ENCODE data around the gene GFOD2. TPM values are rescaled to one million over a fixed set of nuclear protein-coding genes. Genes with fewer than 3 reads are reported as not detected.

The GFOD2 gene
- total and polyA plus RNA-seq, 2 experiments from 2014 or later: 19.3 to 34.3 TPM

GRCh38 chr16:67676516-67676915 is 42.6 kb downstream of the GFOD2 start:
- no peaks in the 10 kb centered on the region for H3K27me3 ChIP-seq (ENCODE audit: insufficient read depth)

More at GRCh38 chr16:67676516-67676915, 42.6 kb downstream of the GFOD2 start:
- H3K9me3 Mint-ChIP-seq: no peaks in the 10 kb centered on the region
- TF ChIP-seq, protein P1, sequence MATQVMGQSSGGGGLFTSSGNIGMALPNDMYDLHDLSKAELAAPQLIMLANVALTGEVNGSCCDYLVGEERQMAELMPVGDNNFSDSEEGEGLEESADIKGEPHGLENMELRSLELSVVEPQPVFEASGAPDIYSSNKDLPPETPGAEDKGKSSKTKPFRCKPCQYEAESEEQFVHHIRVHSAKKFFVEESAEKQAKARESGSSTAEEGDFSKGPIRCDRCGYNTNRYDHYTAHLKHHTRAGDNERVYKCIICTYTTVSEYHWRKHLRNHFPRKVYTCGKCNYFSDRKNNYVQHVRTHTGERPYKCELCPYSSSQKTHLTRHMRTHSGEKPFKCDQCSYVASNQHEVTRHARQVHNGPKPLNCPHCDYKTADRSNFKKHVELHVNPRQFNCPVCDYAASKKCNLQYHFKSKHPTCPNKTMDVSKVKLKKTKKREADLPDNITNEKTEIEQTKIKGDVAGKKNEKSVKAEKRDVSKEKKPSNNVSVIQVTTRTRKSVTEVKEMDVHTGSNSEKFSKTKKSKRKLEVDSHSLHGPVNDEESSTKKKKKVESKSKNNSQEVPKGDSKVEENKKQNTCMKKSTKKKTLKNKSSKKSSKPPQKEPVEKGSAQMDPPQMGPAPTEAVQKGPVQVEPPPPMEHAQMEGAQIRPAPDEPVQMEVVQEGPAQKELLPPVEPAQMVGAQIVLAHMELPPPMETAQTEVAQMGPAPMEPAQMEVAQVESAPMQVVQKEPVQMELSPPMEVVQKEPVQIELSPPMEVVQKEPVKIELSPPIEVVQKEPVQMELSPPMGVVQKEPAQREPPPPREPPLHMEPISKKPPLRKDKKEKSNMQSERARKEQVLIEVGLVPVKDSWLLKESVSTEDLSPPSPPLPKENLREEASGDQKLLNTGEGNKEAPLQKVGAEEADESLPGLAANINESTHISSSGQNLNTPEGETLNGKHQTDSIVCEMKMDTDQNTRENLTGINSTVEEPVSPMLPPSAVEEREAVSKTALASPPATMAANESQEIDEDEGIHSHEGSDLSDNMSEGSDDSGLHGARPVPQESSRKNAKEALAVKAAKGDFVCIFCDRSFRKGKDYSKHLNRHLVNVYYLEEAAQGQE (IDR thresholded peaks at IDR 0.05; ENCODE audit: unreplicated experiment): no peak
- TF ChIP-seq POLR2AphosphoS5 (IDR thresholded peaks at IDR 0.05; ENCODE audit: low read depth) (no peak), NANOG (IDR thresholded peaks at IDR 0.05; ENCODE audit: borderline replicate concordance) (no peak), JUNB (IDR thresholded peaks at IDR 0.05; ENCODE audit: unreplicated experiment) (no peak), ZNF331 (CRISPR knock-in tag; IDR thresholded peaks at IDR 0.05; ENCODE audit: low read depth) (no peak), EZH2phosphoT487 (IDR thresholded peaks at IDR 0.05; ENCODE audit: unreplicated experiment) (no peak), EZH2 (IDR thresholded peaks at IDR 0.05; ENCODE audit: low read depth, unreplicated experiment) (no peak), CREB1 (CRISPR knock-in tag; IDR thresholded peaks at IDR 0.05; ENCODE audit: low read depth) (no peak), ZNF114 (CRISPR knock-in tag; IDR thresholded peaks at IDR 0.05) (no peak), STAT1 (IDR thresholded peaks at IDR 0.05; ENCODE audit: unreplicated experiment) (no peak)
- TF ChIP-seq, protein P2, sequence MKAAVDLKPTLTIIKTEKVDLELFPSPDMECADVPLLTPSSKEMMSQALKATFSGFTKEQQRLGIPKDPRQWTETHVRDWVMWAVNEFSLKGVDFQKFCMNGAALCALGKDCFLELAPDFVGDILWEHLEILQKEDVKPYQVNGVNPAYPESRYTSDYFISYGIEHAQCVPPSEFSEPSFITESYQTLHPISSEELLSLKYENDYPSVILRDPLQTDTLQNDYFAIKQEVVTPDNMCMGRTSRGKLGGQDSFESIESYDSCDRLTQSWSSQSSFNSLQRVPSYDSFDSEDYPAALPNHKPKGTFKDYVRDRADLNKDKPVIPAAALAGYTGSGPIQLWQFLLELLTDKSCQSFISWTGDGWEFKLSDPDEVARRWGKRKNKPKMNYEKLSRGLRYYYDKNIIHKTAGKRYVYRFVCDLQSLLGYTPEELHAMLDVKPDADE (IDR thresholded peaks at IDR 0.05): no peak
- TF ChIP-seq, protein P3, sequence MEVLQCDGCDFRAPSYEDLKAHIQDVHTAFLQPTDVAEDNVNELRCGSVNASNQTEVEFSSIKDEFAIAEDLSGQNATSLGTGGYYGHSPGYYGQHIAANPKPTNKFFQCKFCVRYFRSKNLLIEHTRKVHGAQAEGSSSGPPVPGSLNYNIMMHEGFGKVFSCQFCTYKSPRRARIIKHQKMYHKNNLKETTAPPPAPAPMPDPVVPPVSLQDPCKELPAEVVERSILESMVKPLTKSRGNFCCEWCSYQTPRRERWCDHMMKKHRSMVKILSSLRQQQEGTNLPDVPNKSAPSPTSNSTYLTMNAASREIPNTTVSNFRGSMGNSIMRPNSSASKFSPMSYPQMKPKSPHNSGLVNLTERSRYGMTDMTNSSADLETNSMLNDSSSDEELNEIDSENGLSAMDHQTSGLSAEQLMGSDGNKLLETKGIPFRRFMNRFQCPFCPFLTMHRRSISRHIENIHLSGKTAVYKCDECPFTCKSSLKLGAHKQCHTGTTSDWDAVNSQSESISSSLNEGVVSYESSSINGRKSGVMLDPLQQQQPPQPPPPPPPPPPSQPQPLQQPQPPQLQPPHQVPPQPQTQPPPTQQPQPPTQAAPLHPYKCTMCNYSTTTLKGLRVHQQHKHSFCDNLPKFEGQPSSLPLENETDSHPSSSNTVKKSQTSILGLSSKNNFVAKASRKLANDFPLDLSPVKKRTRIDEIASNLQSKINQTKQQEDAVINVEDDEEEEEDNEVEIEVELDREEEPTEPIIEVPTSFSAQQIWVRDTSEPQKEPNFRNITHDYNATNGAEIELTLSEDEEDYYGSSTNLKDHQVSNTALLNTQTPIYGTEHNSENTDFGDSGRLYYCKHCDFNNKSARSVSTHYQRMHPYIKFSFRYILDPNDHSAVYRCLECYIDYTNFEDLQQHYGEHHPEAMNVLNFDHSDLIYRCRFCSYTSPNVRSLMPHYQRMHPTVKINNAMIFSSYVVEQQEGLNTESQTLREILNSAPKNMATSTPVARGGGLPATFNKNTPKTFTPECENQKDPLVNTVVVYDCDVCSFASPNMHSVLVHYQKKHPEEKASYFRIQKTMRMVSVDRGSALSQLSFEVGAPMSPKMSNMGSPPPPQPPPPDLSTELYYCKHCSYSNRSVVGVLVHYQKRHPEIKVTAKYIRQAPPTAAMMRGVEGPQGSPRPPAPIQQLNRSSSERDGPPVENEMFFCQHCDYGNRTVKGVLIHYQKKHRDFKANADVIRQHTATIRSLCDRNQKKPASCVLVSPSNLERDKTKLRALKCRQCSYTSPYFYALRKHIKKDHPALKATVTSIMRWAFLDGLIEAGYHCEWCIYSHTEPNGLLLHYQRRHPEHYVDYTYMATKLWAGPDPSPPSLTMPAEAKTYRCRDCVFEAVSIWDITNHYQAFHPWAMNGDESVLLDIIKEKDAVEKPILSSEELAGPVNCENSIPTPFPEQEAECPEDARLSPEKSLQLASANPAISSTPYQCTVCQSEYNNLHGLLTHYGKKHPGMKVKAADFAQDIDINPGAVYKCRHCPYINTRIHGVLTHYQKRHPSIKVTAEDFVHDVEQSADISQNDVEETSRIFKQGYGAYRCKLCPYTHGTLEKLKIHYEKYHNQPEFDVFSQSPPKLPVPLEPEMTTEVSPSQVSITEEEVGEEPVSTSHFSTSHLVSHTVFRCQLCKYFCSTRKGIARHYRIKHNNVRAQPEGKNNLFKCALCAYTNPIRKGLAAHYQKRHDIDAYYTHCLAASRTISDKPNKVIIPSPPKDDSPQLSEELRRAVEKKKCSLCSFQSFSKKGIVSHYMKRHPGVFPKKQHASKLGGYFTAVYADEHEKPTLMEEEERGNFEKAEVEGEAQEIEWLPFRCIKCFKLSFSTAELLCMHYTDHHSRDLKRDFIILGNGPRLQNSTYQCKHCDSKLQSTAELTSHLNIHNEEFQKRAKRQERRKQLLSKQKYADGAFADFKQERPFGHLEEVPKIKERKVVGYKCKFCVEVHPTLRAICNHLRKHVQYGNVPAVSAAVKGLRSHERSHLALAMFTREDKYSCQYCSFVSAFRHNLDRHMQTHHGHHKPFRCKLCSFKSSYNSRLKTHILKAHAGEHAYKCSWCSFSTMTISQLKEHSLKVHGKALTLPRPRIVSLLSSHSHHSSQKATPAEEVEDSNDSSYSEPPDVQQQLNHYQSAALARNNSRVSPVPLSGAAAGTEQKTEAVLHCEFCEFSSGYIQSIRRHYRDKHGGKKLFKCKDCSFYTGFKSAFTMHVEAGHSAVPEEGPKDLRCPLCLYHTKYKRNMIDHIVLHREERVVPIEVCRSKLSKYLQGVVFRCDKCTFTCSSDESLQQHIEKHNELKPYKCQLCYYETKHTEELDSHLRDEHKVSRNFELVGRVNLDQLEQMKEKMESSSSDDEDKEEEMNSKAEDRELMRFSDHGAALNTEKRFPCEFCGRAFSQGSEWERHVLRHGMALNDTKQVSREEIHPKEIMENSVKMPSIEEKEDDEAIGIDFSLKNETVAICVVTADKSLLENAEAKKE (CRISPR knock-in tag; IDR thresholded peaks at IDR 0.05): no peak
- TF ChIP-seq, protein P4, sequence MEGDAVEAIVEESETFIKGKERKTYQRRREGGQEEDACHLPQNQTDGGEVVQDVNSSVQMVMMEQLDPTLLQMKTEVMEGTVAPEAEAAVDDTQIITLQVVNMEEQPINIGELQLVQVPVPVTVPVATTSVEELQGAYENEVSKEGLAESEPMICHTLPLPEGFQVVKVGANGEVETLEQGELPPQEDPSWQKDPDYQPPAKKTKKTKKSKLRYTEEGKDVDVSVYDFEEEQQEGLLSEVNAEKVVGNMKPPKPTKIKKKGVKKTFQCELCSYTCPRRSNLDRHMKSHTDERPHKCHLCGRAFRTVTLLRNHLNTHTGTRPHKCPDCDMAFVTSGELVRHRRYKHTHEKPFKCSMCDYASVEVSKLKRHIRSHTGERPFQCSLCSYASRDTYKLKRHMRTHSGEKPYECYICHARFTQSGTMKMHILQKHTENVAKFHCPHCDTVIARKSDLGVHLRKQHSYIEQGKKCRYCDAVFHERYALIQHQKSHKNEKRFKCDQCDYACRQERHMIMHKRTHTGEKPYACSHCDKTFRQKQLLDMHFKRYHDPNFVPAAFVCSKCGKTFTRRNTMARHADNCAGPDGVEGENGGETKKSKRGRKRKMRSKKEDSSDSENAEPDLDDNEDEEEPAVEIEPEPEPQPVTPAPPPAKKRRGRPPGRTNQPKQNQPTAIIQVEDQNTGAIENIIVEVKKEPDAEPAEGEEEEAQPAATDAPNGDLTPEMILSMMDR (conservative IDR thresholded peaks at IDR 0.05; ENCODE audit: low read depth in 2 of 2): no peak
- Histone ChIP-seq H3K27ac (ENCODE audit: low read depth) (no peak overlapping the region), H3F3A (replicated peaks; ENCODE audit: low read depth) (0 out of 2 replicates have a peak, but pooled peaks cover 4% of the 10 kb centered on the region), H2AFZ (no peak overlapping the region), H4K20me1 (replicated peaks; ENCODE audit: insufficient read depth) (no peaks in the 10 kb centered on the region; the same call in 1 of the 2 replicates), H3K79me2 (replicated peaks; ENCODE audit: insufficient read depth) (no peaks in the 10 kb centered on the region), H3K36me3 (ENCODE audit: insufficient read depth) (no peaks in the 10 kb centered on the region), H3K4me3 (no peak overlapping the region), H3K4me1 (ENCODE audit: insufficient read depth) (no peaks in the 10 kb centered on the region), H3K9me2 (ENCODE audit: insufficient read depth) (no peaks in the 10 kb centered on the region), H3K4me2 (no peak overlapping the region)
- ATAC-seq (no peak), DNase-seq (ENCODE audit: low spot score) (no peak)
- H3K4me3 Mint-ChIP-seq: no peak overlapping the region
- H3K27ac Mint-ChIP-seq: no peak overlapping the region
- 0 out of 3 replicates have a peak, but pooled peaks cover 3% of the 10 kb centered on the region for H3K36me3 Mint-ChIP-seq (ENCODE audit: low read depth)
- peaks cover 15% of the 10 kb centered on the region for H3K27me3 Mint-ChIP-seq (ENCODE audit: insufficient read depth, low read depth, poor library complexity)
- 0 out of 3 replicates have a peak, but pooled peaks cover 3% of the 10 kb centered on the region for H3K4me1 Mint-ChIP-seq

Measured in GM23338 (cell line).